HG03520 (cell line): ENCODE measurements around the gene DNAJB1.

ENCODE experiments used
- ATAC-seq: cut with Tn5 transposase; IDR thresholded peaks from one replicate; pipeline ENCODE4 v1.9.1; 2021; ENCODE audit warnings: mild to moderate bottlenecking, moderate library complexity; ENCODE audit not compliant: unreplicated experiment

DNAJB1 gene

GRCh38 chr19:14473073-14473977, 44.9 kb downstream of the DNAJB1 start:
- no peak for ATAC-seq

- no peak for ATAC-seq
Observed at GRCh38 chr19:14472202-14472938, 45.8 kb downstream of the DNAJB1 start.

GRCh38 chr19:14471436-14472187, 46.6 kb downstream of the DNAJB1 start:
- no peak for ATAC-seq

GRCh38 chr19:14470031-14470876, 47.9 kb downstream of the DNAJB1 start:
- no peak for ATAC-seq

GRCh38 chr19:14467816-14468215, 50.4 kb downstream of the DNAJB1 start:
- no peak for ATAC-seq

- ATAC-seq = no peak
Observed at GRCh38 chr19:14467391-14467790, 50.8 kb downstream of the DNAJB1 start.
